Middle frontal gyrus (tissue), 1 donor: ENCODE data around the gene CACNA2D4.

Source experiments
- DNase-seq: peaks from one replicate; pipeline ENCODE4 v3.0.0-alpha.2; 2015; ENCODE audit warnings: low spot score; ENCODE audit errors: extremely low spot score

CACNA2D4 gene

GRCh38 chr12:1919284-1919683 is 832 bp upstream of the CACNA2D4 start:
- DNase-seq = no peak

DNA sequence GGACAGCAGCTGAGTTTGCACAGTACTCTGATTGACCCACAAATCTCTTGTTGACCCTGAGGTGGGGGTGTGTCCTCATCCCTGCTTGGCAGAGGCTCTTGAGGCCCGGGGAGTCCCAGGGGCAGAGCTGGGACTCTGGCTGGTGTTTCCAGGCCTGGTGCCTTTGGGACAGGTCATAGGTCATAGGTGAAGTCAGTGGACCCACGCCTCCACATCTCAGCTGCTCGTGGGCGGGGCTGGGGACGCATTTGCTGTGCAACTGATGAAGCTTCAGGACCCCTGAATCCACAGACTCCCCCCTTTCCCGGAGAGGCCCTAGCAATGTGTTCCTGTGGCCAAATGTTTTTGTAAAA is 408 bp upstream of the CACNA2D4 start:
- DNase-seq = no peak

DNA sequence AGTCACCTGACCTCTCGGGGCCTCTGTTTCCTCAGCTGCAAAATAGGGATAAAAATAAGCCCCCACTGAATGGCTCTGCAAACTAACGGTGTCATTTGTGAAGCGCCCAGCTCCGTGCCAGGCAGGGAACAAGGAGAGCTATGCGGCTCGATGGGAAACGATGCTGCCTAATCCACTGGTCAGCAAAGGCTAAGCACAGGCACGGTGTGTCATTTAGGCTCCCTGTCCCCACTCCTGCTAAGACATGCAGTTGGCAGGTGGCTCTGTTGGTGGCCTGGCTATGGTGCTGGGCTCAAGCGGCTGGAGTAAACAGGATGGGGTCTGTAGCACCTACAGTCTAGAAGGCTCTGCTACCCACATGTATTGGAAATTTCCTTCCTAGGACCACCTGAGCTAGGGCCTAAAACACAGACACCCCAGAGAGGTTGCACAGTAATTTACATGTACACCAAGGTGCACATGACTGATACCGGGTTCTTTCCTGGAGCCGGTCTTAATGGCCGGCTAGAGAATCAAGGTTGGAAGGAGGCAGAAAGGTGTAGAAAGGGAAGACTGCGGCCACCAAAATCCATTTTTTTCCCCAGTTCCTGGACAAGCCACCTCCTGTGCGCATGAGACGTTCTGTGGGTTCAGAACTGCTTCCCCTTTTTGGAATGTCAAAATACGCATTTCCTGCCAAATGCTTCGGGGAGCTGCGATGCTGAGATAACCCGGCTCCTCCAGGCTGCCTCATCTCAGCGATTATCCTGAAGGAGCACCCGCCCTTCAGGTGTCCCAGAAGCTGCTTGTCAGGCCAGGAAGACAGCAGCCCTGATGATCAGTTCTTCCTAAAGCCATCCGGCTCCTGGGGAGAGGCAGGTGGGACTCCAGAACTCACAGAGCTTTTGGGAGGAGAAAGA is 1.0 kb downstream of the CACNA2D4 start:
- DNase-seq = no peak

- no peak for DNase-seq
Observed at GRCh38 chr12:1916371-1917171, 1.9 kb downstream of the CACNA2D4 start.

DNA sequence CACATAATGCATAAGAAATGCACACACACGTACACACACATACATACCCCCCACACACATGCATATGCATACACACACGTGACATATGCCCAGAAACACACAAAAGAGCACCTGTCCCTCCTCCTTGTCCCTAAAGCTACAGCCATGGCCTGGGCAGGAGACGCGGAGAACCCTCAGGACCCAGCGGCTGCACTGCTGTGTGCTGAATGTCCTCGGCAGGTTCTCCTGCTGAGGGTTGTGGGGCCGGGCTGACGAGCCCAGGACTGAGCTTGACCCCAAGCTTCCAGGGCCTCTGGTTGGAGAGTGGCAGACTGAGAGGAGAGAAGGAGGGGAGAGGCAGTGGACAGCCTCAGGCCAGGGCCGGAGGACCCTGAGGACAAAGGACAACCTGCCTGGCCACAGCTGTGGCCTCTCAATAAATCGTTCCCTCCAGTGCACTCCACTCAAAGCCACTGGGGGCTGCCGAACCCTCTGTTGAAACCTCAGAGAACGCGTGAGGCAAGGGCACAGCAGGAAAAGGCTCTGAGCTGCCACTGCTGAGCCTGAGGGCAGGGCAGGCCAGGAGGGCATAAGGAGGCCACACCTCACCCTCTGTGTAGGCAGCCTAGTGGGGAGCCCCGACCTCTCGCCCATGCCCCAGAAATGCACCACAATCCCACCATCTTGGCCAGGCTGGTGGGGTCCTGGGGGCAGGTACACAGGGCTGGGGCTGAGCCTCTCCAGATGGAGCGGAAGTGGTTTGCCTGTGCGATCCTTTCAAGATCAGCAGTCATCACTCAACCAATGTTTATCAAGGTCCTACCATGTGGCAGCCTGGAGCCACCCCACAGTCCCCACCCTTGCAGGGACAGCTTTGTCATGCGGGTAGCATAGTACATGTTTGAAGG is 3.1 kb downstream of the CACNA2D4 start:
- DNase-seq = no peak

- DNase-seq = no peak
Observed at GRCh38 chr12:1914114-1914911, 4.1 kb downstream of the CACNA2D4 start.

DNA sequence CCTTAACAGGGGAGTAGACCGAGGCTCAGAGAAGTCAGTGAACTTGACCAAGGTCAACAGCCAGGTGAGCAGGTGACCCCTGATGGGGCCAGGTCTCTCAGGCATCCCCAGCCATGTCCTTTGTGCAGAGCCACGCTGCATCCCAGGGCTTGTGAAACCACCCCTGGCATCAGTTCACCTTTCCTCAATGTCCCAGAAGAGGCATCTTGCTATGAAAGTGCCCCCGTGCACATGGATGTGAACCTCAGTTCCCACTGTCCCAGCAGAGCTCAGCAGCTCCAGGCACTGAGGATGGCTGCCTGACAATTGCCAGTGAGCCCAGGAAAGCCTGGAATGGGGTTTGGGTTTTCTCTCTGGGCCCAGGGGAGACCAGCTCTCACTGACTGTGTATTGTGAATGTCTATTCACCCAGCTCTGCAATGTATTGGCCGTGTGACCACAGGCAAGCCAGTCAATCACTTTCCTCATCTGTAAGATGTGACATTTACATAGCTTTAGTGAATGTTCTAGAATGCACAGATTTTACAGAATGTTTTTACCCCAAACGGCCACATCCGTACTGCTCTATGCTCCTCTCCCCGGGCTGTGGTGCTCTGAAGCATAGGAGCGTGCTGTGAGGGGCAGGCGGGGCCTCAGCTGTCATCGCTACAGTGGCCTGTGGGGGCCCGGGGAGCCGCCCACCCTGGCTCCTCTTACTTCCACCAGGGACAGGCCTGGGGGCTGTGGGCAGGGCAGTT is 4.9 kb downstream of the CACNA2D4 start:
- DNase-seq = no peak

DNA sequence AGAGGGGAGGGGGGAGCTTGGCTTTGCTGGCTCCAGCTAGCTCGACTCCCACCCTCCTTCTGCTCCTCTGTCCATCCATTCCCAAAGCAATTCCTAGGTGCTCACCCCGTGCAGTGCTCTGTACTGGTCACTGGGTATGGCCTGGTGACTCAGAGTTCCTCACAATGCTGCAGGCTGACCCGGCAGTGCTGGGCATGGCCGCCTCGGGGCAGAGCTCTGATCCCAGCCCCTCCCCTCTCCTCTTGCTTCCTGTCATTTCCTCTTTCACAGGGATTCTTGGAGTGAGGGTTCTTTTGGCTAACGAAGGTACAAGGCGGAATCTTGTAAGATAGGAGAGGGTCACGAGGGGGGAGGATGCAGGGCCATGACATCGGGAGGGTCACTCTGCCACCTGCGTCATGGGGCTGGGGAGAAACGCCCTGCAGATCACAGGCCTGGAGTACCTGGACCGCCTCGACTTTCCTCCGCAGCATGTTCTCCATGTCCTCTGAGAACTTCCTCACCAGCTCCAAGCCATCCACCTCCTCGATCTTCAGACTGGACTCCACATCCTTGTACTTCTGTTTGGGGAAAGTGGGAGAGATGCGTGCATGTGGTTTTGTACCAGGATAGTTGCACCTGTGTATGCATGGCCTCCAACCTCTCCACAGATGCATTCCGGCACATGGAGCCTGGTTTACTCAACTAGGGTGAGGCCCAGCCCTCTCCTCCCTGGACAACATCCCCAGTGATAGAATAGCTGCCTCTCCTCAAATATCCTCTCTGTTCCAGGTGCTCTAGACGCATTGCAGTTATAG is 5.7 kb downstream of the CACNA2D4 start:
- DNase-seq = no peak

GRCh38 chr12:1911598-1912575 is 6.6 kb downstream of the CACNA2D4 start:
- no peak for DNase-seq

DNA sequence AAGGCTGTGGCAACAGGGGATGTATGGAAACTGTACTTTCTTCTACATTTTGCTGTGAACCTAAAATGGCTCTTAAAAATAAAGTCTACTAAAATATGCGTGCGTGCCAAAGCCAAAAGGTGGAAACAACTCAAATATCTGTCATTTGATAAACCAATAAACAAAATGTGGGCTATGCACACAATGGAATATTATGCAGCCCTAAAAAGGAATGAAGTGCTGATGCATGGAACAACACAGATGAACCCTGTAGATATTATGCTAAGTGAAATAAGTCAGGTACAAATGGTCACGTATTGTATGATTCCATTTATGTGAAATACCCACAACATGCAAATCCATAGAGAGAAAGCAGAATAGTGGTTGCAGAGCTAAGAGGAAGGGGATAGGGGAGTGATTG is 8.0 kb downstream of the CACNA2D4 start:
- DNase-seq = no peak

DNA sequence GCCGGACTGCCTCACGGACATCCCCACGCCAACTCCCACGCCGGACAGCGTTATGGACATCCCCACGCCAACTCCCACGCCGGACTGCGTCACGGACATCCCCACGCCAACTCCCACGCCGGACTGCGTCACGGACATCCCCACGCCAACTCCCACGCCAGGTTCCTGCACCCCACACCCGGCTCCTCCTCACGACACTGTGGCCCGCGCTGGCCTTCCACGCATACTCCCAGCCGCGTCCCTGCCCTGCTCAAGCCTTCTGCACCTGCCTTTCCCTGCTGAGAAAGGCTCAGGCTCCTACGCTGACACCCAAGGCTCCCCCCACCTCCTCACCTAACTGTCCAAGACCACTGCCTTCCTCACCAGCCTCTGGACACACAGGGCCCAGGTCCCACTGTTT is 9.7 kb downstream of the CACNA2D4 start:
- no peak for DNase-seq

GRCh38 chr12:1907652-1908611 is 10.5 kb downstream of the CACNA2D4 start:
- DNase-seq = no peak

- DNase-seq = no peak
Observed at GRCh38 chr12:1906579-1906978, 11.9 kb downstream of the CACNA2D4 start.

DNA sequence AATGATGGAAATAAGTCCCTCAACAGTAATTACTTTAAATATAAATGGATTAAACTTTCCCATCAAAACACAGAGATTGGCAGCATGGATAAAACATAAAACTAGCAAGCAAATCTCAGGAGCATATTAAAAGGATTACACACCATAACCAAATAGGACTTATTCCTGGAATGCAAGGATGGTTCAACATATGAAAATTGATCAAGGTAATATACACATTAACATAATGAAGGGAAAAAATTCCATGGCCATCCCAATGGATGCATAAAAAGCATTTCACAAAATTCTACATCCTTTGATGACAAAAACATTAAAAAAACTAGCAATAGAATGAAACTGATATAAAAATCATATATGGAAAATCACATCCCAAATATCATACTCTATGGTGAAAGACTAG is 13.6 kb downstream of the CACNA2D4 start:
- DNase-seq = no peak

- DNase-seq = no peak
Observed at GRCh38 chr12:1896964-1897363, 21.5 kb downstream of the CACNA2D4 start.

DNA sequence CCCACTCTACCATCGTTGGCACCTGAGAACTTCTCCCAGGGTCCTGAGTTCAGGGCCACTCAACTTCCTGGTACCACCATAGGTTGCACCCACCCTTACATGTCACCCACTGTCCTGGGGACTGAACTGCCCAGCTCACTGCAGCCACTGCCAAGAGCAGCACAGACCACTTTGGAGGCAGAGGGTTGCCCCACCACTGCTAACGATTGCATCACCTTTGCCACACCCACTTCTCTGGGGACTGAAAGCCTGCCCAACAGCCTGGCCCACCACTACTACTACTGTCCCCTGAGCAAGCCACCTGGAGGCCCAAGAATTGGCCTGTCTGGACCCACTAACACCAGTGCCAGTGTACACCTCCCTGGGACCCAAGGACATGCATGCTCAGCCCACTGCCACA is 27.6 kb downstream of the CACNA2D4 start:
- no peak for DNase-seq

- no peak for DNase-seq
Observed at GRCh38 chr12:1890119-1890703, 28.2 kb downstream of the CACNA2D4 start.
